Measurements from ENCODE around the gene EDRF1.
"Not testable (repeated sequence)": the region's sequence is repeated elsewhere in the genome, so short reads cannot be mapped to it uniquely, and the experiment has no call there.

DNA sequence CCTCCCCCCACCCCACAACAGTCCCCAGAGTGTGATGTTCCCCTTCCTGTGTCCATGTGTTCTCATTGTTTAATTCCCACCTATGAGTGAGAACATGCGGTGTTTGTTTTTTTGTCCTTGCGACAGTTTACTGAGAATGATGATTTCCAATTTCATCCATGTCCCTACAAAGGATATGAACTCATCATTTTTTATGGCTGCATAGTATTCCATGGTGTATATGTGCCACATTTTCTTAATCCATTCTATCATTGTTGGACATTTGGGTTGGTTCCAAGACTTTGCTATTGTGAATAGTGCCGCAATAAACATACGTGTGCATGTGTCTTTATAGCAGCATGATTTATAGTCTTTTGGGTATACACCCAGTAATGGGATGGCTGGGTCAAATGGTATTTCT lies 4.8 kb upstream of the EDRF1 start:
- TF ChIP-seq, protein P1, sequence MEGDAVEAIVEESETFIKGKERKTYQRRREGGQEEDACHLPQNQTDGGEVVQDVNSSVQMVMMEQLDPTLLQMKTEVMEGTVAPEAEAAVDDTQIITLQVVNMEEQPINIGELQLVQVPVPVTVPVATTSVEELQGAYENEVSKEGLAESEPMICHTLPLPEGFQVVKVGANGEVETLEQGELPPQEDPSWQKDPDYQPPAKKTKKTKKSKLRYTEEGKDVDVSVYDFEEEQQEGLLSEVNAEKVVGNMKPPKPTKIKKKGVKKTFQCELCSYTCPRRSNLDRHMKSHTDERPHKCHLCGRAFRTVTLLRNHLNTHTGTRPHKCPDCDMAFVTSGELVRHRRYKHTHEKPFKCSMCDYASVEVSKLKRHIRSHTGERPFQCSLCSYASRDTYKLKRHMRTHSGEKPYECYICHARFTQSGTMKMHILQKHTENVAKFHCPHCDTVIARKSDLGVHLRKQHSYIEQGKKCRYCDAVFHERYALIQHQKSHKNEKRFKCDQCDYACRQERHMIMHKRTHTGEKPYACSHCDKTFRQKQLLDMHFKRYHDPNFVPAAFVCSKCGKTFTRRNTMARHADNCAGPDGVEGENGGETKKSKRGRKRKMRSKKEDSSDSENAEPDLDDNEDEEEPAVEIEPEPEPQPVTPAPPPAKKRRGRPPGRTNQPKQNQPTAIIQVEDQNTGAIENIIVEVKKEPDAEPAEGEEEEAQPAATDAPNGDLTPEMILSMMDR (IDR thresholded peaks at IDR 0.05): not testable (repeated sequence)
- TF ChIP-seq POLR2A, EP300 (IDR thresholded peaks at IDR 0.05): not testable (repeated sequence)
